ENCODE measurements around the gene SHMT2. TPM values are rescaled to one million over a fixed set of nuclear protein-coding genes. Genes with fewer than 3 reads are reported as not detected.
A peak's percentile ranks its signal among the peaks of the same experiment; 100 is the strongest.

Gene SHMT2
- polyA plus RNA-seq, 3 donors from 2014 or later = 43.1 to 50.8 (median 49.3) TPM

DNA sequence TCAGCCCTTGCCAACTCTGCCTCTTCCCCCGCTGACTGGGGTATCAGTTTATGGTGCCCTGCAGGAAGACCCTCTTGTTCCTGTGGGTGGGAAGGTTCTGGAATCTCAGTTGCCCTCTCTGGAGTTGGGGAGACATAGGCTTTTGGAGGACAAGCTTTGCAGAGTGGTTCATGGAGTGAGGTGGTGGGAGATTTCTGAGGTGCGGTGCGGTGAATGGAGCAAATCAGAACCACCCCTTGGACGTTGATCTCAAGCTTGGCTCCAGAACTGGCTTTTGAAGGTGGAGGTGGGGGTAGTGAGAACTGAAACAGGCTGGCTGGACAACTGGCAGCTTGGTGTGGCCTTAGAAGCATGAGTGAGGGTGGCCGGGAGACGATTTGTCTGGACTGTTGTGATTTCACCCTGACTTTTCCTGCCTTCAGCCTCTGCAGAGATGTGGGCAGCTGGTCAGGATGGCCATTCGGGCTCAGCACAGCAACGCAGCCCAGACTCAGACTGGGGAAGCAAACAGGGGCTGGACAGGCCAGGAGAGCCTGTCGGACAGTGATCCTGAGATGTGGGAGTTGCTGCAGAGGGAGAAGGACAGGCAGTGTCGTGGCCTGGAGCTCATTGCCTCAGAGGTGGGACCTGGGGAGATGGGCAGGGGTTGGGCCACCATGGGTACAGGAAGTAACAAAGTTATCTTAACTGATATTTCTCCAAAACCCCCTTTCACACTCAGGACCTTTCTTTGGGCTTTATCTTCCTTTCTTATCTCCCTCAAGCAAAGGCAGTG, 1.1 kb downstream of the SHMT2 start:
- DNase-seq = no peak
- peaks cover 37 to 48% of the 10 kb centered on the region in 2 donors for H3K4me1 Mint-ChIP-seq
- H3K36me3 Mint-ChIP-seq = peaks cover 16 to 30% (median 17%) of the 10 kb centered on the region in 3 donors
- peak overlapping the region in 5 of 6 donors; percentile 7 to 93 (median 92) for H3K27ac Mint-ChIP-seq
- H3K9me3 Mint-ChIP-seq = no peaks in the 10 kb centered on the region
- peaks cover 20 to 27% (median 20%) of the 10 kb centered on the region in 3 donors for H3K27me3 Mint-ChIP-seq (ENCODE audit: low read depth in 3 of 3)
- peak overlapping the region; percentile 94 to 99 (median 96) for H3K4me3 Mint-ChIP-seq

DNA sequence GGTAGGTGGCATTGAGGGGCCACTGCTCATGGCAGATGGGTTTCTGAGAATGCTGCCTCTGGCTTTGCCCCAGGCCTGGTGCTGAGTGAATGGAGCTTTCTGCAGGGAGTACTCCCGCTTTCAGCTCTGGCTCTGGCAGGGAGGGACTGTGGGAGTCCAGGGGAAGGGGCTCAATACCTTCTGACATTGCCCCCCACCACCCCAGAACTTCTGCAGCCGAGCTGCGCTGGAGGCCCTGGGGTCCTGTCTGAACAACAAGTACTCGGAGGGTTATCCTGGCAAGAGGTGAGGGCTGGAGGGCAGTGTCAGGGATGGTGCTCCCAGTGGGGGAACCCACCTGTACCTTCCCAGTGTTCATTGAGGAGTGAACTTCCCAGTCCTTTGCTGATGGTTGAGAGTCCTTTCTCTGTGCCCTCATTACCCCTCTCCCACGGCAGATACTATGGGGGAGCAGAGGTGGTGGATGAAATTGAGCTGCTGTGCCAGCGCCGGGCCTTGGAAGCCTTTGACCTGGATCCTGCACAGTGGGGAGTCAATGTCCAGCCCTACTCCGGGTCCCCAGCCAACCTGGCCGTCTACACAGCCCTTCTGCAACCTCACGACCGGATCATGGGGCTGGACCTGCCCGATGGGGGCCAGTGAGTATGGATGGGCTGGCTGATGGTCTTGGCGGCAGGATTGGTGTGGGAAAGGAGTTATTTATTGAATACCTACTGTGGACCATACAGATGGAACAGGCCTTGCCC, 1.9 kb downstream of the SHMT2 start:
- peak overlapping the region in 4 of 5 donors; percentile 94 to 99 (median 96) for H3K4me3 Mint-ChIP-seq
- DNase-seq = no peak
- no peaks in the 10 kb centered on the region for H3K9me3 Mint-ChIP-seq
- peaks cover 14 to 23% (median 21%) of the 10 kb centered on the region in 3 donors for H3K27me3 Mint-ChIP-seq (ENCODE audit: low read depth in 3 of 3)
- H3K27ac Mint-ChIP-seq = no peak overlapping the region
- peaks cover 34 to 45% of the 10 kb centered on the region in 2 donors for H3K4me1 Mint-ChIP-seq
- peaks cover 16 to 30% (median 17%) of the 10 kb centered on the region in 3 donors for H3K36me3 Mint-ChIP-seq

DNA sequence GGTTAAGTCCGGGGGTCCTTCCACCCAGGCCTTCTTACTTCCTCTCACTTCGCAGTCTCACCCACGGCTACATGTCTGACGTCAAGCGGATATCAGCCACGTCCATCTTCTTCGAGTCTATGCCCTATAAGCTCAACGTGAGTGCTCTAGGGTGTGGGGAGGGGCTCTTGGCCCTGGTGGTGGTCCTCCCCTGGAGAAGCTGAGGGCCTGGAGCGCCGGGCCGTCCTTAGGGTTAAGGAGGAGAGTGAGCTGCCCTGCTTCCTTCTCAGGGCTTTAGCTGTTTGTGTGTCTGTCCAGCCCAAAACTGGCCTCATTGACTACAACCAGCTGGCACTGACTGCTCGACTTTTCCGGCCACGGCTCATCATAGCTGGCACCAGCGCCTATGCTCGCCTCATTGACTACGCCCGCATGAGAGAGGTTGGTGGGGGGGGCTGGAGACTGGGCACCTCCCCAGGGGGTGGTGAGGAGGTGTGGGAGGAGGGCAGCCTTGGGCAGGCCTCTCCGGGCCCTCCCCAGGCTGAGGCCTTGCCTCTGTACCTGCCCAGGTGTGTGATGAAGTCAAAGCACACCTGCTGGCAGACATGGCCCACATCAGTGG, 2.7 kb downstream of the SHMT2 start:
- peaks cover 16 to 30% (median 17%) of the 10 kb centered on the region in 3 donors for H3K36me3 Mint-ChIP-seq
- no peak for DNase-seq
- H3K4me3 Mint-ChIP-seq = no peak overlapping the region
- H3K4me1 Mint-ChIP-seq = peaks cover 32 to 40% of the 10 kb centered on the region in 2 donors
- peaks cover 17 to 21% (median 18%) of the 10 kb centered on the region in 3 donors for H3K27me3 Mint-ChIP-seq (ENCODE audit: low read depth in 3 of 3)
- H3K27ac Mint-ChIP-seq = no peak overlapping the region
- no peaks in the 10 kb centered on the region for H3K9me3 Mint-ChIP-seq

DNA sequence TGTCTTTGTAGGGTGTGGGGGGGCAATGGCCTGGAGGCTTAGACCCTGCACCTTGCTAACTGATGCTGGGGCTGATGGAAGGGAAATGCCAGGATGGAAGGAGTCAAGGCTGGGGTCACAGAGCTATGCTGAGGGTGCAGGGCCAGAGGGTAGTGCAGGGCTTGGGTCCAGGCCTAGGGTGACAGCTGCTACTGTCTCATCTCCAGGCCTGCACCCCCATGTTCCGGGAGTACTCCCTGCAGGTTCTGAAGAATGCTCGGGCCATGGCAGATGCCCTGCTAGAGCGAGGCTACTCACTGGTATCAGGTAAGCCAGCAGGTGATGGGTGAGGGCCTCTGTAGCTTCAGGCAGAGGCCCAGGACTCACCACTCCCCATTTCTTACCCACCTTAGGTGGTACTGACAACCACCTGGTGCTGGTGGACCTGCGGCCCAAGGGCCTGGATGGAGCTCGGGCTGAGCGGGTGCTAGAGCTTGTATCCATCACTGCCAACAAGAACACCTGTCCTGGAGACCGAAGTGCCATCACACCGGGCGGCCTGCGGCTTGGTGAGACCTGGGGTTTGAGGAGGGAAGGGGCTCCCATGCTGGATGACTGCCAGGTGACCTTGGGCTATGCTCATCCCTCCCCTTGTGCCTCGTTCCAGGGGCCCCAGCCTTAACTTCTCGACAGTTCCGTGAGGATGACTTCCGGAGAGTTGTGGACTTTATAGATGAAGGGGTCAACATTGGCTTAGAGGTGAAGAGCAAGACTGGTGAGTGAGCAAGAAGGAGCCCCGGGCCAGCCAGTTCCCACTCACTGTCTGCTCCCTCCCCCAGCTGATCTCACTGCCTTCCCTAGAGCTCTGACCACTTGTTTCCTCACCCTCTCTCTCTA, 4.1 kb downstream of the SHMT2 start:
- H3K27ac Mint-ChIP-seq = no peak overlapping the region

DNA sequence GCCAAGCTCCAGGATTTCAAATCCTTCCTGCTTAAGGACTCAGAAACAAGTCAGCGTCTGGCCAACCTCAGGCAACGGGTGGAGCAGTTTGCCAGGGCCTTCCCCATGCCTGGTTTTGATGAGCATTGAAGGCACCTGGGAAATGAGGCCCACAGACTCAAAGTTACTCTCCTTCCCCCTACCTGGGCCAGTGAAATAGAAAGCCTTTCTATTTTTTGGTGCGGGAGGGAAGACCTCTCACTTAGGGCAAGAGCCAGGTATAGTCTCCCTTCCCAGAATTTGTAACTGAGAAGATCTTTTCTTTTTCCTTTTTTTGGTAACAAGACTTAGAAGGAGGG, 4.7 kb downstream of the SHMT2 start:
- DNase-seq = no peak
- H3K4me1 Mint-ChIP-seq = peaks cover 40 to 44% of the 10 kb centered on the region in 2 donors
- H3K36me3 Mint-ChIP-seq = peaks cover 16 to 30% (median 17%) of the 10 kb centered on the region in 3 donors
- no peaks in the 10 kb centered on the region for H3K9me3 Mint-ChIP-seq
- H3K27ac Mint-ChIP-seq = no peak overlapping the region
- peaks cover 19 to 22% (median 21%) of the 10 kb centered on the region in 3 donors for H3K27me3 Mint-ChIP-seq (ENCODE audit: low read depth in 3 of 3)
- no peak overlapping the region for H3K4me3 Mint-ChIP-seq

More for the DNA sequence above, 4.1 kb downstream of the SHMT2 start:
- Mint-ChIP-seq H3K9me3 (no peaks in the 10 kb centered on the region), H3K36me3 (peaks cover 16 to 30% (median 17%) of the 10 kb centered on the region in 3 donors), H3K27me3 (ENCODE audit: low read depth in 3 of 3) (peaks cover 16 to 22% (median 18%) of the 10 kb centered on the region in 3 donors), H3K4me1 (peaks cover 41 to 44% of the 10 kb centered on the region in 2 donors), H3K4me3 (no peak overlapping the region)
- no peak for DNase-seq

DNA sequence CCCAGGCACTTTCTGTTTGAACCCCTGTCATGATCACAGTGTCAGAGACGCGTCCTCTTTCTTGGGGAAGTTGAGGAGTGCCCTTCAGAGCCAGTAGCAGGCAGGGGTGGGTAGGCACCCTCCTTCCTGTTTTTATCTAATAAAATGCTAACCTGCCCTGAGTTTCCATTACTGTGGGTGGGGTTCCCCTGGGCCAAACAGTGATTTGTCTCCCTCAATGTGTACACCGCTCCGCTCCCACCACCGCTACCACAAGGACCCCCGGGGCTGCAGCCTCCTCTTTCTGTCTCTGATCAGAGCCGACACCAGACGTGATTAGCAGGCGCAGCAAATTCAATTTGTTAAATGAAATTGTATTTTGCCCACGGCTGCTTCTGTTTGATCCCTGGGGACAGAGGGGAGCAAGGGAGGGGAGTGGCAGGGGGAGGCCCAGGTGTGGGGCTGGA, 5.1 kb downstream of the SHMT2 start:
- Mint-ChIP-seq H3K4me1 (peaks cover 40 to 44% of the 10 kb centered on the region in 2 donors), H3K27ac (no peak overlapping the region), H3K27me3 (ENCODE audit: low read depth in 3 of 3) (peaks cover 18 to 22% (median 18%) of the 10 kb centered on the region in 3 donors), H3K9me3 (no peaks in the 10 kb centered on the region), H3K36me3 (peaks cover 16 to 30% (median 17%) of the 10 kb centered on the region in 3 donors), H3K4me3 (no peak overlapping the region)
- no peak for DNase-seq

DNA sequence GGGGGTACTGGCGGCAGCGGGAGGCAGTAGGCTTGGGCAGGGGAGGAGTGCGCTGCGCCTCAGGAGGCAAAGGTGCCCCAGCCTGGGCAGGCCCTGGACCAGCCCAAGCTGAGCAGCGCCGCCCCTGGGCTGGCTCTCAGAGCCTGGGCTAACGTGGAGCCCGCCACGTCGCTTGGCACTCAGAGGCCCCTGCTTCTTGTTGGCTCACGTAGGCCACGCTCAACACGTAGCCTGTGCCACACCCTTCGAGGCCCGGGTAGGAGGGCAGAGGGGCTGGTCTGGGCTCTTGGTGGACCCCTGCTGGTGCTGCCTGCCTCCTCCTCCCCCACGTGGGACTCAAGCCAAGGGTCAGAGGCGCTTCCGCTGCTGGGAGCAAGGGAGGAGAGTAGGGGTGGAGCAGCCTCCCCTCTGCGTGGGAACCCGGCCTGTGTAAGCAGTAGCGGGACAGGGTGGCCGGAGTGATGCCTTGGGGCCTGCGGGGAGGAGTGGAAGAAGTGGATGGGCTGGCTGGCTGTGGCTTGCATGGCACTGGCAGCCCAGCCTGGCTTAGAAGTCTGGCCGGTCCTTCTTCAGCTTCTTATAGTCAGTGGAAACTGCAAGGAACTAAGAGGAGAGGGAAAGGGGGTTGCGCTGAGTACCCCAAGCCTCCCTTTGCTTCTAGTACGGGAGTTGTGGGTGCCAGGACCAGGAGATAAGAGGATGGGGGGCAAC, 5.7 kb downstream of the SHMT2 start:
- Mint-ChIP-seq H3K27ac (no peak overlapping the region), H3K27me3 (ENCODE audit: low read depth in 3 of 3) (peaks cover 17 to 23% (median 18%) of the 10 kb centered on the region in 3 donors), H3K9me3 (no peaks in the 10 kb centered on the region), H3K36me3 (peaks cover 16 to 30% (median 17%) of the 10 kb centered on the region in 3 donors), H3K4me3 (no peak overlapping the region), H3K4me1 (peaks cover 38 to 44% of the 10 kb centered on the region in 2 donors)
- DNase-seq = no peak

DNA sequence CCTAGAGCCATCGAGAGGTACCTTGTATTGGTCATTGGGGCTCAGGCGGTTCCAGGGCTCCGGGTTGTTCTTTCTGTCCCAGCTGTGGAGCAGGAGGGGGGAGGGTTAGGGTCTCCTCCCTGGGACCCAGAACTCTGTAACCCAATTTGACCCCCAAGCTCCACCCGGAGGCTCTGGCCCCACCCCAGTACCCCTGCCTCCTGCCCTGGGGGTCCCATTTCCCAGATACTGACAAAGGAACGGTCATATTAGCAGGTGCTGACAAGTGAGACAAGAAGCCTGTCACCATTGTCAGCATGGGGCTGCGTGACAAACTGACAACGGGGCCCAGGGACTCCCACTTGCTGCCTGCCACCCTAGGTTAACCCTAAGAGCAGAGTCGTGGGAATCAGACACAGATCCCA, 6.2 kb downstream of the SHMT2 start:
- Mint-ChIP-seq H3K9me3 (no peaks in the 10 kb centered on the region), H3K27ac (no peak overlapping the region), H3K4me1 (peaks cover 38 to 44% of the 10 kb centered on the region in 2 donors), H3K4me3 (no peak overlapping the region), H3K36me3 (peaks cover 16 to 30% (median 17%) of the 10 kb centered on the region in 3 donors), H3K27me3 (ENCODE audit: low read depth in 3 of 3) (peaks cover 21 to 28% (median 23%) of the 10 kb centered on the region in 3 donors)
- DNase-seq = no peak

DNA sequence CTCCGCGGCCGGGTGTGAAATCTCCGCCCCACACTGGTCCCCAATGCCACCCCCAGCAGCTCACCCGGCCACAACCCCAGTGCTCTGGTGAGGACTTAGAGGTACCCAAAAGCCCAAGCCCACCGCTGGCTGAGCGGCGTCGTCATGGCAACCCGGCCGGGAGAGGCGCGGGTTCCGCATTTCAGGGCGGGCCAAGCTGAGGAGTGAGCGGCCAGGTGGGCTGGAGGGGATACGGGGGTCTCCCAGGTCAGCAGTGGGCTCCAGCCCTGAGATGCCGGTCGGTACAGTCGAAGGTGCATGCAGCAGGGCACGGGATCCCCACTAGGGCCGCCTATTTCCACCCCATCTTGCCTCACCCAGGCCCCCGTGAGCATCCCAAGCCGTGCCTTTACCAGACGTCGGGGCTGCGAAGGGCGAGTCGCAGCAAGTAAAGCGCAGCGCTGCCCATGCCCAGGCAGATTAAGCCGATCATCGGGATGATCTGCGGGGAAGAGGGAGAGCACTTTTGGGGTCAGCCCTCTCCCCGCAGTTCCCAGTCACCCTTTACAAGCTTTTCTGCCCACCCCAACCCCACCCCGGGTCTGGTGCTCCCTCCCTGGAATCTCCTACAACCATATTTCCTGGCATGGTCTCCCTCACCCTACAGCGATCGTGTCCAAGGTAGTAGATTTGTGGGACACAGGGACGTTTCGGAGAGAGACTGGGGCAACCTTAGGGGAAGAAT, 6.9 kb downstream of the SHMT2 start:
- no peak overlapping the region for H3K27ac Mint-ChIP-seq

DNA sequence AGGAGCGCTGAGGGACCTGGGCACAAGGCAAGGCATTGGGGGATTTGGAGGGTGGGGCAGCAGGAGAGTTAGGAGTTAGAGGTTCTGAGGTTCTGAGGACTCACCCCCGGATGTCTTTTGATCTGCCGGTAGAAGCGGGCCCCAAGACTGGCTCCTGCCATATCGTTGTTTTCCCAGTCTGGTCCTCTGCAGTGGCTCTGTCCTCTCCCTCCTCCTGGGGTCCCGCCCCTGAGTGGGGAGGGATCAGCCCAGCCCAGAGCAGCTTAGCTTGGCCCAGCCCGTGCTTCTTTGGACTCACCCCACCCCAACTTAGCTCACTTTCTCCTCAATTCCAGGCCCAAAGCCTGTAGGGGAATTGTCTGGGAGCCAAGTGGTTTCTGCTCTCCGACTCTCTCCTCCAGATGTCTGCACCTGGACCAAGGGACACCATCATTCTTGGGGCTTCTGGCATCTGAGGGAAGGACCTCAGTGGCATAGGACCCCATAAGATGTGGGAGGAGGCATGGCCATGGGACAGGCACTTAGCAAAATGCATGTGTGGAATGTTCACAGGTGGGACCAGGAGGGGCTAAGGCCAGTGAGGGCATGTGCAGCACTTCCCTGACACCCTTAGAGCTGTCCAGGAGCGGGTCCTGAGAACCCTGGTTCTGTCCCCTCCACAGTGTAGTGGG, 7.5 kb downstream of the SHMT2 start:
- Mint-ChIP-seq H3K4me1 (peaks cover 47 to 52% of the 10 kb centered on the region in 2 donors), H3K4me3 (peak overlapping the region in 4 of 5 donors; percentile 27 to 71 (median 64)), H3K36me3 (peaks cover 16 to 25% (median 17%) of the 10 kb centered on the region in 3 donors), H3K27me3 (ENCODE audit: low read depth in 3 of 3) (peaks cover 31 to 34% (median 32%) of the 10 kb centered on the region in 3 donors), H3K9me3 (no peaks in the 10 kb centered on the region), H3K27ac (no peak overlapping the region)
- DNase-seq = no peak

More for the DNA sequence above, 6.9 kb downstream of the SHMT2 start:
- H3K36me3 Mint-ChIP-seq = peaks cover 16 to 30% (median 17%) of the 10 kb centered on the region in 3 donors
- no peak for DNase-seq
- H3K4me1 Mint-ChIP-seq = peaks cover 42 to 45% of the 10 kb centered on the region in 2 donors
- H3K4me3 Mint-ChIP-seq = peak overlapping the region in 1 of 5 donors; percentile 27
- H3K9me3 Mint-ChIP-seq = no peaks in the 10 kb centered on the region
- H3K27me3 Mint-ChIP-seq (ENCODE audit: low read depth in 3 of 3) = peaks cover 27 to 32% (median 28%) of the 10 kb centered on the region in 3 donors

DNA sequence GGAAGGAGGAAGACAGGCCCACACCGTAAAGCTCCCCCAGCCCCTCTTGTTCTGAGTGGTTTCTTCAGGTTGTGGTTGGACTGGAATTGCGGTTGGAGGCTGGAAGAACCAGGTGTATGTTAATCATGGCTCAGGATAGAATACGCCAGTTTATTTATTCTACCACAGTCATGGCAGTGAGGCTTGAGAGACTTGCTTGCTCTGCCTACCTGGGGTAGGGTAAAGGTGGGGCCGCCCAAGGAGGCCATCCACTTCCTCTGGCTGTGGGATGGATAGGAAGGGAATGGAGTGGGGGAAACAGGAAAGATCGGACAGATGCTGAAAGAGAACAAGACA, 8.1 kb downstream of the SHMT2 start:
- Mint-ChIP-seq H3K36me3 (peaks cover 16 to 21% (median 17%) of the 10 kb centered on the region in 3 donors), H3K4me3 (peak overlapping the region; percentile 40 to 72 (median 68)), H3K4me1 (peaks cover 49 to 56% of the 10 kb centered on the region in 2 donors), H3K27ac (peak overlapping the region in 1 of 6 donors; percentile 67), H3K9me3 (no peaks in the 10 kb centered on the region), H3K27me3 (ENCODE audit: low read depth in 3 of 3) (peaks cover 31 to 37% (median 36%) of the 10 kb centered on the region in 3 donors)
- DNase-seq = no peak

Data from immature natural killer cell (primary cell).